Measurements from ENCODE around the gene EIF4EBP3.
A peak's percentile ranks its signal among the peaks of the same experiment; 100 is the strongest.

The EIF4EBP3 gene

DNA sequence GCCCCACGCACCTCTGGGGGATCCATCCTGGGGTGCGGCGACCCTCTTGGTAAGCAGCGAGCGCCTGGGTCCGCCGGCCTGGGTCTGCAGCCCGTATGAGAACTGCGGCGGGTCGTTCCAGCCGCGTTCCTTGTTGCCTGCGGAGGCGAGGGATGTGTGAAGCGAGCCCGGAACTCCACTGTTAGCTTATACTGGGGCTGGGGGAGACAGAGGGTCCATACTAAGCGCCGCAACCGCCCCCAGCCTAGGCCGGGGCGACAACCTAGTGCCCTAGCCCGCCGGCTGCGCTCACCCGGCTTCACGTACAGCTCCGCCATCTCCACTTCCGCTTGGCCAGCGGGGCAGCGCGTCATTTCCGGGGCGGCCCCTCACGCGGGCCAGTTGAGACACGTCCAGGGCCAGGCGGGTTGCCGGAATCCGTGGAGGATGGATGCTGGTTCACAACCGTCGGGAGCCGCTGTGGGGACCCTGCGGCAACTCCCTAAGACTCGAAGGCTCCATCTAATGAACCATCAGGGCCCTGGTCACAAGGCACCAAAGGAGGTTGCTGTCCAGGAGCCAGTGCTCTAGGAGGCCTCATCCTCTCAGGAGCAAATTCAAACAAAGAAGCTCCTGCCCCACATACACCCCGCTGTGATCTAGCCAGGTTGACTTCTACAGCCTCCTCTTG, 9.8 kb downstream of the EIF4EBP3 start, which contains the start of gene SRA1:
Gene SRA1 (minus strand): TSS at position 338 of the 670 bp plus-strand sequence. CDS start 21 bp downstream, at position 317.
- peak; percentile 58 for DNase-seq

DNA sequence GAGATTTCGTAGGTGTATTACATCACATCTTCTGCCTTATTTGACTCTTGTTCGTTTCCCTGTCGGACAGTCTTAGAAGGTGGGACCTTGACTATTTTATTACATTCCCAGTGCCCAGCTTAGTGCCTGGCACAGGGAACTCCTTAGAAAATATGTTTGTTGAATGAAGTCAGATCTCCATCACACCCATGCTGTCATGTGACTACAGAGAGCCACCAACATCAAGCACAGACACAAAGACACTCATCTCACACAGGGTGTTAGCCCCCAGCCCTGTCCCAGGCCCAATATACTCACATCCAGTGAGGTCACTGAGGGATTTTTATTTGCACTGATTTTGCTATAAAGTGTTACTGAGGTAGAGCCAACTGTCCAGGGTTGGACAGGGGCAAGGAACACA, 10.5 kb downstream of the EIF4EBP3 start:
- DNase-seq, result no peak

GRCh38 chr5:140558542-140558941, 11.1 kb downstream of the EIF4EBP3 start:
- no peak for DNase-seq

DNA sequence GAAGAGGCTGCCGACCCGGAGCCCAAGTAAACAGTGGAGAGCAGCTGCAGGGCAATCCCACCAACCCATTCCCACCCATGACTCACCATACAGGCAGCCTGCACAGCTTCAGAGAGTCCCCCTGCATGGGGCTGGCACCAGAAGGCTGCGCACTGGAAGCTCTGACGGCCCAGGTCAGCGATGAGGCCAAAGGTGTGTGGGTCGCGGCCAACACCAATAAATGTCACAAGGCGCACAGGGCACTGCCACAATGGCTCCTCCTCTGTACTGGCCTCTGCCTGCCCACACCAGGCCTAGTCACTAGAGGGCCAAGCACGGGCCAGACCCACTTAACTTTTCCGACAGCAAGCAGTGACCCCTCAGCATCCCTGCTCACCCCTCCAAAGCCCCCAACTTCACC, 12.8 kb downstream of the EIF4EBP3 start:
- no peak for DNase-seq

DNA sequence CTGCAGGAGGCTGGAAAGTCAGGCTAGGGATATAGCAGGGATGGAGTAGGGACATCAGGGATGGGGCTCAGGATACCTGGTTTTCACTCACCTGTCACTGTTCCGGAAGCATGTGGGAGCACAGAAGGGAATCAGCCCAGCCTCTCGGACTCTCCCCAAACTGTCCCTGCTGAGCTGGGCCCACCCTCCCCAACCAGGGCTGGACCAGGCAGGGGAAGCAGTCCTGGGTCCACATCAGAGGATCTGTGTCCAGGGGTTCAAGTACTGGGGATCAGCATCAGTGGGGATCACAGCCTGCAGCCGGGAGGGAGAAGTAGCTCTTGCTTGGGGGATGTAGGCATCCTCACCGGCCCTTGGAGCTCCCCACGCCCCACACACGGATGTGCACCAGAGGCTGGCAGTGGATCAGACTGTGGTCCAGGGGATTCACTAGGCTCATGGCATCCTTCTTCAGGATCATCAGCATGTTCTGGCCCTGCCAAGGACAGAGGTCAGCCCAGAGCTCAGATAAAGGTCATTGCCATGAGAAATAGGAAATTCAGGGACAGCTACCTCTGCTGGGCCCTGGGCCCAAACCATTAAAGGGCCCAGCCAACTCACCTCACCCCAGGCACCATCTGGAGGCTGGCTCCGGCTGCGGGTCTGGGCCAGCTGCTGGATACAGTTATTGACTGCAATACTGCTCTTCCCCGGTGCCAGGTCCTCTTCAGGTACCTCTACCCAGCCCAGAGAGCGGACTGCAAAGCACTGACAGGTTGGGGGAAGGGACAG, 14.5 kb downstream of the EIF4EBP3 start:
- DNase-seq, result no peak

DNA sequence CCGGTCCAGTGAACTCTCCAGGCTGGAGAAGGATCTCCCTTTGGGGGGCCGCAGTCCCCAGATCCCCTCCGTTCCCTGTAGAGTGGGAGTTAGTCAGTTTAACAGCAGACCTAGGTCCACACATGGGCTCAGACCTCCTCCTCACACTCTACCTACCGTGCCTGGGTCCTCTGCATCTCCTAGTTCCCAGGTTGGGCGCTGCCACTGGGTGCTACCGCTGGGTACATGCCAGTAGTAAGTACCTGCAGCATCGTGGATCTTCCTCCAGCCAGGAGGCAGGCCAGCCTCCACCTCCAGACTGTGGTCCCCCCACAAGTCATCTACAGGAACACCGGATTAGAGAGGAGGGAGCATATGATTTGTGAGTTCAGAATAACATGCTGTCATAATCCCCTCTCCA, 16.1 kb downstream of the EIF4EBP3 start:
- no peak for DNase-seq

GRCh38 chr5:140564196-140565023, 16.9 kb downstream of the EIF4EBP3 start, which contains the start of the genes APBB3 and SLC35A4:
TSS of gene APBB3 (minus strand) at chr5:140564598. CDS start at chr5:140564245, 353 bp downstream.
TSS of gene SLC35A4 (plus strand) at chr5:140564828. CDS start at chr5:140567170, 2,342 bp downstream.
- peak; percentile 80 for DNase-seq

GRCh38 chr5:140565024-140565779, 17.7 kb downstream of the EIF4EBP3 start:
- DNase-seq, result no peak

- DNase-seq, result no peak
These were observed 18.3 kb downstream of the EIF4EBP3 start for GRCh38 chr5:140565780-140566095.

- no peak for DNase-seq
These were observed 19.2 kb downstream of the EIF4EBP3 start for GRCh38 chr5:140566665-140567064.

GRCh38 chr5:140567136-140567818, 19.8 kb downstream of the EIF4EBP3 start:
- DNase-seq, result no peak

DNA sequence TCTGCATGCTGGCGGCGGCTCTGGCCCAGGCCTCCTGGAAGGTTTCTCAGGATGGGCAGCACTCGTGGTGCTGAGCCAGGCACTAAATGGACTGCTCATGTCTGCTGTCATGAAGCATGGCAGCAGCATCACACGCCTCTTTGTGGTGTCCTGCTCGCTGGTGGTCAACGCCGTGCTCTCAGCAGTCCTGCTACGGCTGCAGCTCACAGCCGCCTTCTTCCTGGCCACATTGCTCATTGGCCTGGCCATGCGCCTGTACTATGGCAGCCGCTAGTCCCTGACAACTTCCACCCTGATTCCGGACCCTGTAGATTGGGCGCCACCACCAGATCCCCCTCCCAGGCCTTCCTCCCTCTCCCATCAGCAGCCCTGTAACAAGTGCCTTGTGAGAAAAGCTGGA, 20.4 kb downstream of the EIF4EBP3 start:
- no peak for DNase-seq

DNA sequence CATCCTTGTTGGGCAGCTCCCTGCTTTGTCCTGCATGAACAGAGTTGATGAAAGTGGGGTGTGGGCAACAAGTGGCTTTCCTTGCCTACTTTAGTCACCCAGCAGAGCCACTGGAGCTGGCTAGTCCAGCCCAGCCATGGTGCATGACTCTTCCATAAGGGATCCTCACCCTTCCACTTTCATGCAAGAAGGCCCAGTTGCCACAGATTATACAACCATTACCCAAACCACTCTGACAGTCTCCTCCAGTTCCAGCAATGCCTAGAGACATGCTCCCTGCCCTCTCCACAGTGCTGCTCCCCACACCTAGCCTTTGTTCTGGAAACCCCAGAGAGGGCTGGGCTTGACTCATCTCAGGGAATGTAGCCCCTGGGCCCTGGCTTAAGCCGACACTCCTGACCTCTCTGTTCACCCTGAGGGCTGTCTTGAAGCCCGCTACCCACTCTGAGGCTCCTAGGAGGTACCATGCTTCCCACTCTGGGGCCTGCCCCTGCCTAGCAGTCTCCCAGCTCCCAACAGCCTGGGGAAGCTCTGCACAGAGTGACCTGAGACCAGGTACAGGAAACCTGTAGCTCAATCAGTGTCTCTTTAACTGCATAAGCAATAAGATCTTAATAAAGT, 21.1 kb downstream of the EIF4EBP3 start:
- no peak for DNase-seq

DNA sequence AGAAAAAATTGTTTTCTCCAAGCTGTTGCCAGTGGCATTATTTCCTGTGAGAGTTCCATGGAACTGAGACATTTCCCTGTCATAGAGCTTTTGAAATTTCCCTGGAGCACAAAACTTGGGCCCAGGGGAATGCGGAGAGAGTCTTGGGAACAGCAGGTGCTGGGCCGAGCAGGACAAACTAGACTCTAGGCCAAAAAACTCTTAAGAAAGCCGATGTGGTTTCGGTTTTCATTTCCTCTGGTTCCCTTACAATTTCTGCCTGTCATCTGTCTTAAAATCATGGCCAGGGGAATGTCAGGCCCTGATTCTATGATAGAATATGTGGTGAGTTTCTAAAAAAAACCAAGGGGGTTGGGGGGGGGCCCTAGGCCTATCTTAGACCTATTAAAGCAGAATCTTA, 21.7 kb downstream of the EIF4EBP3 start:
- DNase-seq, result no peak

DNA sequence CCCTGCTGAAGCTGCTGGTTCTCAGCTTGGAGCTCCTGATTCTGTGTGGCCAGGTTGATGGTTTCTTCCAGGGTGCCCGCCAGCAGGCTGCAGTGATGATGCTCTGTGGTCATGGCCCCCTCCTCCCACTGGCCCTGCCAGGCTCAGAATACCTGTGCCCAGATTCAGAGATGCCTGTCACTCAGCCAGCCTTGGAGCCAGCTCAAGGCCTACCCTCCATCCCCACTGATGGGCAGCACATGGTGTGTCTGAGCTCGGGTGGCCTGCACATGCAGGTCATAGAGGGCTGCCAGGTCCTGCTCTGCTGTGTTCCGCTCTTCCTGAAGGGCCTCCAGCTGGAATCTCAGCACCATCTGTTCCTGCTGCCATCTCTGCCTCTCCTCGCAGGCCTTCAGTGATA, 22.6 kb downstream of the EIF4EBP3 start:
- DNase-seq, result no peak

GRCh38 chr5:140570488-140570887, 23.0 kb downstream of the EIF4EBP3 start:
- DNase-seq, result no peak

GRCh38 chr5:140571105-140571504, 23.6 kb downstream of the EIF4EBP3 start:
- no peak for DNase-seq

DNA sequence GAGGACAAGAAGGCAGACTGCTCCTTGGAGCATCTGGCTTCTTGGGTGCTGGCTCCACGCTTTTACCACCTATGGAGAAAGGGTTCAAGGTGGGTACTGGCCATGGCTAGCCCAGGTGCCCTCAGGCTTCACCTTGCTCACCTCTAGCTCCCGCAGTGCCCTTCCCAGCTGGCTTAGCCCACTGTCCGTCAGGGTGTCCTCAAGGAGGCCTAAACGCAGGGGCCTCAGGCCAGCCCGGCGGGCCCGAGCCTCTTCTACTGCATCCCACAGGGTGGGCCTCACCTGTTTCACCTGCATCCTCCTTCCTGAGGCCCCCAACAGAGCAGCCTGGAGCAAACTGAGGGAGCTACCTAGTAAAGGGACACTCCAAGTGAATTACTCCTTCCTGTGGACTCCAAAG, 26.2 kb downstream of the EIF4EBP3 start:
- DNase-seq, result no peak

DNA sequence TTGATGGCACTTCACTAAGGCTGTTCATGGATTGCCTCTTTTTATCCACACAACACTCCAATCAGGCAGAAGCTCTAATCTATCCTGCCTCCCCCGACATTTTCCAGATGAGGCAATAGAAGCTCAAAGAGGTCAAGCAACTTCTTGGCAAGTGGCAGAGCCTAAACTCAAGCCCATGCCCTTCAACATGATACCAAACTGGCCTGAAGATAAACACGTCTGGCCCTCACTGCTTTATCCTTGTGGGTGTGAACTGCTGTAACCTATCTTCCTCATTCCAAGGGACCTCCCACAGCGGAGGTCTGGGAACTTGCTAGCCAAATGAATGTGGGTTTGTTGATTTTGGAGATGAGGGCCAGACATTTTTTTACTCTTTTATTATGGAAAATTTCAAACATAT, 26.7 kb downstream of the EIF4EBP3 start:
- DNase-seq, result no peak

GRCh38 chr5:140575309-140575708, 27.8 kb downstream of the EIF4EBP3 start:
- DNase-seq, result no peak

DNA sequence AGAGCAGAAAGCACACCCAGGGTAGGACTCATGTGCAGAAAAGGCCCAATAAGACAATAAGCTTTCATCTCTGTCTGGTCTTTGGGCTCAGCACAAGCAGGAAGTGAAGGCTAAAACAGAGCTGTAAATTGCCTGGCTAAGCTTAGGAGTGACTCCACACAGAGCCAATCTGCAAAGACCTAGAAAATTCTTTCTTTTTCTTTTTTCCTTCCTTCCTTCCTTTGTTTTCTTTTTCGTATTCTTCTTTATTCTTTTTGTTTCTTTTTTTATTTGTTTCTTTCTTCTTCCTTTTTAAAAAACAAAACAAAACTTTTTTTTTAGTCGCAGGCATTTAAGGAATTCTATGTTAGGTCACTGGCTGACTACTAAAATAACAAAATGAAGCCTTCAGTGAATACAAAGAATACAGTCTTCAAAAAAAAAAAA, 29.3 kb downstream of the EIF4EBP3 start:
- DNase-seq, result no peak

Measured in NCI-H1436 treated with DMSO at 0.1 percent for 48 hours (cell line).